Measurements from ENCODE around the gene RPL11.
"Not testable (repeated sequence)": the region's sequence is repeated elsewhere in the genome, so short reads cannot be mapped to it uniquely, and the experiment has no call there.

The RPL11 gene

DNA sequence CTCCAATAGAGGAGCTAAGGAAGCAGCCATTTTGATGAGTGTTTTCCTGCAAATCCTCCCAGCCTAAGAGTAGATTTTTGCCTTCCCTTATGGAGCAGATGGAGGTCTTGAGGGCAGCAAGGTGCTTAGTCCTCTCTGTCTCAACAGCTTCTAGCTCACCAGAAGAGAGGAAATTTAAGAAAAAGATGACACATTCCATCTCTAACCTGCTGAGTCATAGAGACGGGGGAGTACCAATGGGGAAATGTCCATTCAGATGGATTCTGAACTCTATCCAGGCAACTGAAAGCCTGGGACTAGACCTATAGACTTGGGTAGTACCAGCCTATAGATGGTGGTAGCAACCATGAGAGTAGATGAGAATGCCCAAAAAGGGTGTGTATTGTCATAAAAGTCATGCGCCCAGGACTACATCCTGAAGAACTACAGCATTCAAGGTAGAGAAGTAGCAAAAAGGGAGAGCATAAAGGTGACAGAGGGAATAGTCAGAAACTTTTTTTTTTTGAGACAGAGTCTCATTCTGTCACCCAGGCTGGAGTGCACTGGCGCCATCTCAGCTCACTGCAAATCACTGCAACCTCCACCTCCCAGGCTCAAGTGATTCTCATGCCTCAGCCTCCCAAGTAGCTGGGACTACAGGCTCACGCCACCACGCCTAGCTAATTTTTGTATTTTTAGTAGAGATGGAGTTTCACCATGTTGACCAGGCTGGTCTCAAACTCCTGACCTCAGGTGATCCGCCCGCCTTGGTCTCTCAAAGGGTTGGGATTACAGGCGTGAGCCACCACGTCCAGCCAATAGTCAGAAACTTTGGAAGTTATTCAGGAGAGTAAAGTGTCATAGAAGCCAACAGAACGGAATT is 41.0 kb downstream of the RPL11 start:
- DNase-seq (ENCODE audit: low read depth in 3 of 3) = no peak

DNA sequence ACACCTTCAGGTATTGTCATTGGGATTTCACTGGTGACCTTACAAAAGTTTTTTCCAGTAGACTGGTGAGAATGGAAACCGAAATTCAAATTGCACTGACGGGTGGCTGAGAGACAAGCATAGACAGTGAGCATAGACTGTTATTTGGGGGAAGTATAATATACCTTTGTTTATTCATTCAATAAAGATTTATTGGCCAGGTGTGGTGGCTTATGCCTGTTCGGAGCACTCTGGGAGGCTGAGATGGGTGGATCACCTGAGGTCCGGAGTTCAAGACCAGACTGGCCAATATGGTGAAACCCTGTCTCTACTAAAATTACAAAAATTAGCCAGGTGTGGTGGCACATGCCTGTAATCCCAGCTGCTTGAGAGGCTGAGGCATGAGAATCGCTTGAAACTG is 41.7 kb downstream of the RPL11 start:
- DNase-seq (ENCODE audit: low read depth in 3 of 3) = not testable (repeated sequence)

DNA sequence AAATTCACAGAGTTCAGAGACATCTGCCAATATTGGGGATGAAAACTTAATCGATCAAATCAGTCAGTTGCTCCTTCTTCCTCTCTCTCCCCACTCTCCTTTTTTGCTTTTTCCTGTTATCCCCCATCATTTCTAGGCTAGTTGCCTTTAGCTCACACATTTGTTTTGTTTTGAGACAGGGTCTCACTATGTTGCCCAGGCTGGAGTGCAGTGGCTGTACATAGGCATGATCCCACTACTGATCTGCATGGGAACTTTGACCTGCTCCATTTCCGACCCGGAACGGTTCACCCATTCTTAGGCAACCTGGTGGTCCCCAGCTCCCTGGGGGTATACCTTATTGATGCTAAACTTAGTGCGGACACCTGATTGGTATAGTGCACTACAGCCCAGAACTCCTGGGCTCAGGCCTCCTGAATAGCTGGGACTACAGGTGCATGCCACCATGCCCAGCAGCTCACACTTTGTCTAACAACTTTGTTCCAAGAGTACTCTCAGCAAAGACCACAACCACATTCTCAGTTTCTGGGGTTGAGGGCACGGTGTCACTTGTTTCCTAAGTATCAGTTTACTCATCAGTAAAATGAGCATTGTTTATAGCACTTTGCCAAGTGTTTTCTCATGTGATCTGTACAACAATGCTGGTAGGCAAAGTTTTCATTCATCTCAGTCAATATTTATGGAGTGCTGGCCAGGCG is 45.0 kb downstream of the RPL11 start:
- DNase-seq (ENCODE audit: low read depth in 3 of 3) = no peak

DNA sequence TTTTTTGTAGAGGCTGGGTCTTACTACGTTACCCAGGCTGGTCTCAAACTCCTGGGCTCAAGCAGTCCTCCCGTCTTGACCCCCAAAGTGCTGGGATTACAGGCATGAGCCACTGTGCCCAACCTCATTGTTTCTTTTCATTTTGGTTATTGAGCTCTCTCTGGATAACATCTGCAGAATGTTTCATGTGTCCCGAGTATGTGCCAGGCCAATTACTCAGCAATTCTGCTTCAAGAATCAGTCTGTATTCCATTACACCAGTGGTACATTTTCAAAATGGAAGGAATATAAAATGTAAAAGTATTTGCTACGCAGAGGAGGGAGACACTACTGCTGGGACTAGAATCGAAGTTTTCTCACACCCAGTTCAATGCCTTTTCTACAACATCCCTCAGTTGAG is 50.0 kb downstream of the RPL11 start:
- no peak for DNase-seq (ENCODE audit: low read depth in 3 of 3)

DNA sequence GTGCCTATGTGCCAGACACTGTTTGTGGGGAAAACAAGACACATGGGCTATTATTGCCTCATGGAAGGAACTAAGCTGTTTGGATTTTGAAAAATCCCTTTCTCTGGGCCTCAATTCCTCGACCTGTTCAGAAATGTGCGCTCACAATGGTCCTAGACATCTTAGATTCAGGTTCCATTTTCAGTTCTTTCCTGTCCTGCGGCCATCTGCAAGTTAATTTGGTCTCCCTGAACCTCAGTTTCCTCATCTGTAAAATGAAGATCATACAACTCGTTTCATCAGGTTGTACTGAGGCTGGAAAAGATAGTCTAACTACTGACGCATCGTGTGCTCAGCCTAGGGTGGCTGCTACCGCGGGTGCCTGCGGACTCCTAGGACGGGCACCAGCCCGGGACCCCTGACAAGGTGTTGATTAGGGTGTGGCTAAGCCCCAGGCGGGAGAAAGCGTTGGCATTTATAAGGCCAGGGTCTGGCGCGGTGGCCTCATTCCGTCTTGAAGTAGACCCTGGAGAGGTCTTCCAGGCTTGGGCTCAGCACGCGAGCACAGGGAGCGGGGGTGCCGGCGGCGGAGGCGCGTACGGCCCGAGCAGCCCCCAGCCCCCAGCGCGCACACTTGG is 51.2 kb downstream of the RPL11 start:
- DNase-seq (ENCODE audit: low read depth in 3 of 3) = peak in 1 of 3 experiments; percentile 14

DNA sequence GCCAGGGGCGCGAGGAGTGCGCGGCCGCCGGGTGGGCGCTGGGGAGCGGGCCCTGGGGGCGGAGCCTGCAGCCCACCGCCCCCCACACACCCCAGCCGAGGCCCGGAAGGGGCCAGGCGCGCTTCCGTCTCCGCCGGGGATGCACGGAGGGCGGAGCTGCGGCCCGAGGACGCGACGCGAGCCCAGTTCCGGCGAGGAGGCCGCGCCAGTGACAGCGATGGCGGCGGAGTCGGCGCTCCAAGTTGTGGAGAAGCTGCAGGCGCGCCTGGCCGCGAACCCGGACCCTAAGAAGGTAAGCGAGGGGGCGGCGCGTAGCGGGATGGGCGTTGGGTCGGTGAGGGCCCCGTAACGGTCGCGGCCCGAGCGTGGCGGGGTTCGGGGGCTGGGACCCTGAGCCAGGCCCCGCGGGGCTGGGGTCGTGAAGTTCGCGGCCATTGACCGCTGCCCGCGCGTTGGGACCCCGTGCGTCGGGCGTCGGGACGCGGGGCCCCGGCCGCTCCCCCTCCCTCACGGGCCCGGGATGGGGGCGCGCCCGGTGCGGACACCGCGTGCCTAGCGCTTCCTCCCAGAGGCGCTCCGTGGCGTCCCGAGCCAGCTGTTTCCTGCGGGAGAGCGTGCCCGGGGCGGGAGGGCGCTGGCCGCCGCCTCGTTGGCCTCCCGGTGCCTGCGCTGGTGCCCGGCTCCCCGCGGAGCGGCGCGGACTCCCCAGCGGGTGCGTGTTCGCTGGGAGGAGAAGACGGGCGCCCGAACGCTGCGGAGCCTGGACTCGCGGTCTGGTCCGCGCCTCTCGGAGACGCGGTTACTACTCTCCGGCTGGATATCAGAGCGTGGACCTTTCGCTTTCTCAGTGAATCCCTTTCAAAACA is 51.9 kb downstream of the RPL11 start, which contains the start of gene ELOA:
TSS of gene ELOA (plus strand) at position 185 of the 866 bp plus-strand sequence. CDS start at position 218, 33 bp downstream.
- DNase-seq (ENCODE audit: low read depth in 3 of 3) = peak; percentile 57 to 77 (median 65)

DNA sequence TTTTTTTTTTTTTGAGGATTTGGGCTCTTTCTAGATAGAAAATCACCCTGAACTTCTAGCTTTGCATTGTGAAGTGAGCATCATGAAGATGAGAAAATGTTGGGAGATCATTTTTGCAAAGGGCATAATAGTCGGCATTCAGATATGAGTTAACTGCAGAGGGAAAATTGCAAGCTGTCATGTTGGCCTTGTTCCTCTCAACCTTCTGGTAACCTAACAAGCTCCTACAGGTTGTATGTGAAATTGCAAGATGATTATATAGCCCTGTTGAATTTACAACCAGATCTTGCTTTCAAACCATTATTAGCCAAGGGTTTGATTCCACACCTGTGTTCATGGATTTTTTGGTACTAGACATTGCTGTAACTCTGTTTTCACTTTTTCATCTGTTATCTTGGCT is 53.9 kb downstream of the RPL11 start:
- no peak for DNase-seq (ENCODE audit: low read depth in 3 of 3)

Measured in stimulated activated CD4-positive, alpha-beta T cell treated with anti-CD3 and anti-CD28 coated beads, TNF-alpha, amount 100 ng/mL, for 24 hours (primary cell).